Spinal cord (tissue), 10 donors: Measurements from ENCODE around the gene MRPL27. TPM values are rescaled to one million over a fixed set of nuclear protein-coding genes. Genes with fewer than 3 reads are reported as not detected.
A peak's percentile ranks its signal among the peaks of the same experiment; 100 is the strongest.

Source experiments
- DNase-seq, 6 donors: peaks; one replicate each; pipeline versions ENCODE4 v3.0.0 to v3.0.0-alpha.2; 2013 to 2015; ENCODE audit warnings: low spot score in 6 of 6, low read depth in 4 of 6
- H3K27ac ChIP-seq: one replicate; pipeline ENCODE4 v1.5.1; 2013; ENCODE audit warnings: low read depth, low read length, control low read depth
- H3K27me3 ChIP-seq: one replicate; pipeline ENCODE4 v1.6.1; 2013; ENCODE audit warnings: low read length; ENCODE audit not compliant: control insufficient read depth, insufficient read depth
- H3K36me3 ChIP-seq: one replicate; pipeline ENCODE4 v1.6.1; 2013; ENCODE audit warnings: low read length; ENCODE audit not compliant: control insufficient read depth, insufficient read depth
- H3K4me1 ChIP-seq: one replicate; pipeline ENCODE4 v1.6.1; 2013; ENCODE audit warnings: low read length; ENCODE audit not compliant: control insufficient read depth, insufficient read depth
- H3K4me3 ChIP-seq: one replicate; pipeline ENCODE4 v1.5.1; 2013; ENCODE audit warnings: low read depth, low read length, control low read depth
- H3K9me3 ChIP-seq: one replicate; pipeline ENCODE4 v1.6.1; 2013; ENCODE audit warnings: low read length; ENCODE audit not compliant: control insufficient read depth, insufficient read depth
- WGBS: methylation state at CpG from one replicate; pipeline ENCODE4 v1.1.5; 2013; ENCODE audit warnings: missing lambda C conversion rate; ENCODE audit not compliant: insufficient coverage; 5-methylcytosine and 5-hydroxymethylcytosine counted together
- polyA plus RNA-seq, 2 donors: library from polyadenylated mRNA; unstranded; fragments of 120-200 nt; gene quantifications; one replicate each; pipeline ENCODE4 v1.2.1, GENCODE V29; 2013; ENCODE audit not compliant: insufficient read length in 2 of 2
- total RNA-seq, 2 donors: library from RNA; depleted of rRNA in 1 of 2; stranded (reverse); fragments of 120-200 nt in 1 of 2; fragments of >200 nt in 1 of 2; gene quantifications; one replicate each; pipeline versions ENCODE4 v1.2.3 to v1.2.4, GENCODE V29; 2013 to 2014
- donor health status: healthy.

The MRPL27 gene
- total and polyA plus RNA-seq, 4 donors: 45.3 to 98.7 (median 73.4) TPM

DNA sequence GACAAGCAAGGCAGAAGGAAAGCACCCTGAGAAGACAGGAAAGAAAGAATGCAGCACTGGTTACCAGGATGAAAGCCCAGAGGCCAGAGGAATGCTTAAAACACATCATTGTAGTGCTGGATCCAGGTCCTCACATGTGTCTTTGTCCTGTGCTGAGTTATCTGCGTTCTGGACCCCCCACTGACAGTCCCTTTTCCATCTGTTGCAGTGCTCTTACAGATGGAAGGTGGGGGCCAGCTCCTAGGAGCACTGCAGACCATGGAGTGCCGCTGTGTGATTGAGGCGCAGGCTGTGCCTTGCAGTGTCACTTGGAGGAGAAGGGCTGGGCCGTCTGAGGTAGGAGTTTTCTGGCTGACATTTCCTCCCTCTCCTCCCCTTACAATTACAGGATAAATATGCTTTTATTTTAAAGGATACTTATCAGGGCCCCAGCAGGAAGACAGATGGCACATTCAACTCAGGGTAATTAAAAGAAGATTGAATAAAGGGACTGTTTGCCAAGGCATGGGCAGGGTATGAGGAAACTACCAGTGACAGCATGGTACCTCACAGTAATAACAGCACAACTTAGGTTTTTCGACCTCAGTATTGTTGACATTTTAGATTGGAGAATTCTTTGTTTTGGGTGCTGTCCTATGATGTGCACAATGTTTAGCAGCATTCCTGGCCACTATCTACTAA lies 3.0 kb upstream of the MRPL27 start:
- Histone ChIP-seq H3K4me1 (peaks cover 11% of the 10 kb centered on the region), H3K27ac (no peak overlapping the region), H3K27me3 (no peaks in the 10 kb centered on the region), H3K4me3 (no peak overlapping the region), H3K36me3 (peaks cover 11% of the 10 kb centered on the region), H3K9me3 (no peaks in the 10 kb centered on the region)
- no peak for DNase-seq
- WGBS: 70% methylated on average over 1 of the region's 5 CpGs

DNA sequence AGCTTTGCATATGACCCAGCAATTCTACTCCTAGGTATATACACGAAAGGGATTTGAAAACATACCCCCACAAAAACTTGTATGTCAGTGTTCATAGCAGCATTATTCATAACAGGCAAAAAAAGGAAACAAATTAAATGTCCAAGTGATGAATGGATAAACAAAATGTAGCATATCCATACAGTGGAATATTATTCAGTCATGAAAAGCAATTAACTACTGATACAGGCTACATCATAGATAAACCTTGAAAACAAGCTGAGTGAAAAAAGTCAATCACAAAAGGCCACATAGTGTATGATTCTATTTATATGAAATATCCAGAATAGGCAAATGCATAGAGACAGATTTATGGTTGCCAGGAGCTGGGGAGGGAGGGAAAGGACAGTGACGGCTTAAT lies 721 bp upstream of the MRPL27 start:
- no peak for DNase-seq
- Histone ChIP-seq H3K4me3 (no peak overlapping the region), H3K9me3 (no peaks in the 10 kb centered on the region), H3K27ac (no peak overlapping the region), H3K4me1 (peaks cover 11% of the 10 kb centered on the region), H3K36me3 (peaks cover 17% of the 10 kb centered on the region), H3K27me3 (no peaks in the 10 kb centered on the region)
- WGBS: no CpG with 5 or more reads among the region's 2 CpGs

DNA sequence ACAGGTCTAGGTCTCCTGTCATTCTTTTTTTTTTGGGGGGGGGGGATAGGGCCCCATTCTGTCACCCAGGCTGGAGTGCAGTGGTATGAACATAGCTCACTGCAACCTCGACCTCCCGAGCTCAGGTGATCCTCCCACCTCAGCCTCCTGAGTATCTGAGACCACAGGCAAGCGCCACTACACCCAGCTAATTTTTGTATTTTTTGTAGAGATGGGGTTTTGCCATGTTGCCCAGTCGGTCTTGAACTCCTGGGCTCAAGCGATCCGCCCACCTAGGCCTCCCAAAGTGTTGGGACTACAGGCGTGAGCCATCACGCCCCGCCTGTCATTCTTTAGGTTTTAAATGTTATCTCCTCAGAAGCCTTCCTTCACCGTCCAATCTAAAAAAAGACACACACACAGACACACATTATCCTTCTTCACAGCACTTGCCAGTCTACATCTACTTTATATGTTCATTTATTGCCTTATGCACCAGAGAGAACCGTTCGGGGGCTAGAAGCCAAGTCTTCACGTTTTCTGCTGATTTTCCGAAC lies 694 bp downstream of the MRPL27 start:
- no peaks in the 10 kb centered on the region for H3K27me3 ChIP-seq
- peak overlapping the region; percentile 96 for H3K27ac ChIP-seq
- DNase-seq: no peak
- H3K9me3 ChIP-seq: no peaks in the 10 kb centered on the region
- peak overlapping the region; percentile 100 for H3K4me3 ChIP-seq
- H3K4me1 ChIP-seq: peaks cover 11% of the 10 kb centered on the region
- peaks cover 27% of the 10 kb centered on the region for H3K36me3 ChIP-seq
- WGBS: 12% methylated on average over 11 of the region's 14 CpGs

GRCh38 chr17:50371526-50371925 lies 1.5 kb downstream of the MRPL27 start:
- WGBS: 100% methylated on average over 2 of the region's 2 CpGs
- Histone ChIP-seq H3K4me3 (no peak overlapping the region), H3K36me3 (peaks cover 34% of the 10 kb centered on the region)

GRCh38 chr17:50370052-50370451 lies 2.9 kb downstream of the MRPL27 start:
- H3K4me3 ChIP-seq: no peak overlapping the region
- peaks cover 15% of the 10 kb centered on the region for H3K4me1 ChIP-seq
- H3K9me3 ChIP-seq: no peaks in the 10 kb centered on the region
- no peak overlapping the region for H3K27ac ChIP-seq
- H3K36me3 ChIP-seq: peaks cover 48% of the 10 kb centered on the region
- no peak for DNase-seq
- 100% methylated on average over 3 of the region's 5 CpGs for WGBS
- no peaks in the 10 kb centered on the region for H3K27me3 ChIP-seq

More at GRCh38 chr17:50371526-50371925, 1.5 kb downstream of the MRPL27 start:
- DNase-seq: no peak
- H3K4me1 ChIP-seq: peaks cover 11% of the 10 kb centered on the region
- H3K27ac ChIP-seq: no peak overlapping the region
- no peaks in the 10 kb centered on the region for H3K9me3 ChIP-seq
- no peaks in the 10 kb centered on the region for H3K27me3 ChIP-seq

DNA sequence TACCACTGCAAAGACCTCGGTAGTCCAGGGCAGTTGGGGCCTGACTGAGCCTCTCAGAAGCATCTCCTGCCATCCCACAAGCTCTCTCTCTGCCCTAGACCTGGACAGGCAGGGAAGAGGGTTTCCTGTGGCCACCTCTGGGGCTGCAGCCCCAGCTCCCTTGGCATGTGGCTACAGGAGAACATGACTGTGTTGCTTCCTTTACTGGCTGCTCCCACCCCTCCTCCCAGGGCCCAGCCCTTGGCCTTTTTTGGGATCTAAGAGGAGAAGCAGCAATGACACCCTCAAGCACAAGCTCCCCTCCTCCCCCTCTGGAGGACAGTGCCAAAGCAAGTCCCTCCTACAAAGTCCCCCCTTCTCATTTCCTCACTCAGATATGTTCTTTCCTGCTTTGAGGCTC lies 5.6 kb downstream of the MRPL27 start:
- Histone ChIP-seq H3K27ac (no peak overlapping the region), H3K4me3 (no peak overlapping the region), H3K4me1 (peaks cover 34% of the 10 kb centered on the region), H3K9me3 (no peaks in the 10 kb centered on the region), H3K36me3 (peaks cover 60% of the 10 kb centered on the region), H3K27me3 (no peaks in the 10 kb centered on the region)
- DNase-seq: no peak
- WGBS: 57% methylated on average over 1 of the region's 1 CpG

DNA sequence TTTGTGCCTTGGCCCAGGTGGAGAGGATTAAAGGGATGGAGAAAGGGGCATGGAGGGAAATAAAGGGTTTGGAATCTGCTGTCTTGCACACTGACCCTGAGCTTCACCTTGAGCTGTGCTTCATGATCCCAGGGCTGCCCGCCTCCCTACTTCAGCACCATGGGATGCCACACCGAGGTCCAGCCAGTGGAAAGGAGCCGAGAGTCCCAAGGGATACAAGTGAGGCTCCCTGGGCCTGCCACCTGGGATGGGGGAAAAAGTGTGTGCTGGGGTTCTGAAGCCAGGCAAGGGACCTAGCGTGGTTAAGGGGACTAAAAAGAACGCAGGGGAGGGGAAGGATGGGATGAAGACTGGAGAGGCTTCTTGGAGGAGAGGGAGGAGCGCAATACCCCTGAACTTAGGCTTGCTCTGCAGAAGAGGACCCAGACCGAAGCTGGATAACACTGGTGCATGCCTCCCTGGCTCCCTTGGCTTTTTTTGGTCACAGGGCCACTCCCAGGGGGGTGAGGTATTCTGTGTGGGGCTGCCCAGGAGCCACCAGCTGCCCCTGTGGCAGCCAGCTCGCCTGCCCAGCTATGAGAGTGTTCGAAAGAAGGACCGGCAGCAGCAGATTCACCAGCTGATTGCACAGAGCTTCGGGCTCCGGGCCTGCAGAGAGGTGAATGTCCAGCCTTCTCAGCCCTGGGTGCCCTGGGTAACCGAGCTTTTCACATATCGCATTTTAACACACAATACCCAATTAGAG lies 7.2 kb downstream of the MRPL27 start:
- Histone ChIP-seq H3K4me3 (no peak overlapping the region), H3K4me1 (peaks cover 36% of the 10 kb centered on the region), H3K36me3 (peaks cover 66% of the 10 kb centered on the region), H3K27me3 (no peaks in the 10 kb centered on the region), H3K27ac (no peak overlapping the region), H3K9me3 (no peaks in the 10 kb centered on the region)
- DNase-seq: no peak
- 93% methylated on average over 11 of the region's 14 CpGs for WGBS

GRCh38 chr17:50365165-50365564 lies 7.8 kb downstream of the MRPL27 start:
- H3K36me3 ChIP-seq: peaks cover 66% of the 10 kb centered on the region
- H3K4me3 ChIP-seq: no peak overlapping the region
- WGBS: 29% methylated on average over 1 of the region's 2 CpGs
- peak overlapping the region; percentile 65 for H3K27ac ChIP-seq
- DNase-seq: no peak
- H3K27me3 ChIP-seq: no peaks in the 10 kb centered on the region
- H3K4me1 ChIP-seq: peaks cover 36% of the 10 kb centered on the region
- no peaks in the 10 kb centered on the region for H3K9me3 ChIP-seq

- Histone ChIP-seq H3K4me1 (peaks cover 36% of the 10 kb centered on the region), H3K9me3 (no peaks in the 10 kb centered on the region), H3K4me3 (no peak overlapping the region), H3K27me3 (no peaks in the 10 kb centered on the region), H3K36me3 (peaks cover 66% of the 10 kb centered on the region), H3K27ac (peak overlapping the region; percentile 65)
- WGBS: 56% methylated on average over 6 of the region's 9 CpGs
- no peak for DNase-seq
Measured at GRCh38 chr17:50364715-50365114, 8.3 kb downstream of the MRPL27 start.
